ENCODE results near the gene NKIRAS1.

GRCh38 chr3:23934253-23934652, 17.5 kb upstream of the NKIRAS1 start:
- TF ChIP-seq MAX (CRISPR knock-in tag; IDR thresholded peaks at IDR 0.05) (no peak), ZBTB43 (CRISPR knock-in tag; IDR thresholded peaks at IDR 0.05) (no peak), ZNF512 (CRISPR knock-in tag; IDR thresholded peaks at IDR 0.05; ENCODE audit: borderline replicate concordance) (no peak), KAT7 (CRISPR knock-in tag; IDR thresholded peaks at IDR 0.05; ENCODE audit: borderline replicate concordance) (no peak), GRHL2 (CRISPR knock-in tag; IDR thresholded peaks at IDR 0.05; ENCODE audit: insufficient replicate concordance, severe bottlenecking) (no peak), HMGXB4 (CRISPR knock-in tag; IDR thresholded peaks at IDR 0.05) (no peak), ZMAT4 (CRISPR knock-in tag; IDR thresholded peaks at IDR 0.05) (no peak)
- TF ChIP-seq, protein P1, sequence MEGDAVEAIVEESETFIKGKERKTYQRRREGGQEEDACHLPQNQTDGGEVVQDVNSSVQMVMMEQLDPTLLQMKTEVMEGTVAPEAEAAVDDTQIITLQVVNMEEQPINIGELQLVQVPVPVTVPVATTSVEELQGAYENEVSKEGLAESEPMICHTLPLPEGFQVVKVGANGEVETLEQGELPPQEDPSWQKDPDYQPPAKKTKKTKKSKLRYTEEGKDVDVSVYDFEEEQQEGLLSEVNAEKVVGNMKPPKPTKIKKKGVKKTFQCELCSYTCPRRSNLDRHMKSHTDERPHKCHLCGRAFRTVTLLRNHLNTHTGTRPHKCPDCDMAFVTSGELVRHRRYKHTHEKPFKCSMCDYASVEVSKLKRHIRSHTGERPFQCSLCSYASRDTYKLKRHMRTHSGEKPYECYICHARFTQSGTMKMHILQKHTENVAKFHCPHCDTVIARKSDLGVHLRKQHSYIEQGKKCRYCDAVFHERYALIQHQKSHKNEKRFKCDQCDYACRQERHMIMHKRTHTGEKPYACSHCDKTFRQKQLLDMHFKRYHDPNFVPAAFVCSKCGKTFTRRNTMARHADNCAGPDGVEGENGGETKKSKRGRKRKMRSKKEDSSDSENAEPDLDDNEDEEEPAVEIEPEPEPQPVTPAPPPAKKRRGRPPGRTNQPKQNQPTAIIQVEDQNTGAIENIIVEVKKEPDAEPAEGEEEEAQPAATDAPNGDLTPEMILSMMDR (IDR thresholded peaks at IDR 0.05) = no peak
- TF ChIP-seq, protein P2, sequence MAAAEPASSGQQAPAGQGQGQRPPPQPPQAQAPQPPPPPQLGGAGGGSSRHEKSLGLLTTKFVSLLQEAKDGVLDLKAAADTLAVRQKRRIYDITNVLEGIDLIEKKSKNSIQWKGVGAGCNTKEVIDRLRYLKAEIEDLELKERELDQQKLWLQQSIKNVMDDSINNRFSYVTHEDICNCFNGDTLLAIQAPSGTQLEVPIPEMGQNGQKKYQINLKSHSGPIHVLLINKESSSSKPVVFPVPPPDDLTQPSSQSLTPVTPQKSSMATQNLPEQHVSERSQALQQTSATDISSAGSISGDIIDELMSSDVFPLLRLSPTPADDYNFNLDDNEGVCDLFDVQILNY (CRISPR knock-in tag; IDR thresholded peaks at IDR 0.05) = no peak
- TF ChIP-seq, protein P3, sequence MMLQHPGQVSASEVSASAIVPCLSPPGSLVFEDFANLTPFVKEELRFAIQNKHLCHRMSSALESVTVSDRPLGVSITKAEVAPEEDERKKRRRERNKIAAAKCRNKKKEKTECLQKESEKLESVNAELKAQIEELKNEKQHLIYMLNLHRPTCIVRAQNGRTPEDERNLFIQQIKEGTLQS (CRISPR knock-in tag; conservative IDR thresholded peaks at IDR 0.05) = no peak

All from WTC11 (cell line).